ENCODE results near the gene IMPDH2.
A peak's percentile ranks its signal among the peaks of the same experiment; 100 is the strongest.

IMPDH2 gene

DNA sequence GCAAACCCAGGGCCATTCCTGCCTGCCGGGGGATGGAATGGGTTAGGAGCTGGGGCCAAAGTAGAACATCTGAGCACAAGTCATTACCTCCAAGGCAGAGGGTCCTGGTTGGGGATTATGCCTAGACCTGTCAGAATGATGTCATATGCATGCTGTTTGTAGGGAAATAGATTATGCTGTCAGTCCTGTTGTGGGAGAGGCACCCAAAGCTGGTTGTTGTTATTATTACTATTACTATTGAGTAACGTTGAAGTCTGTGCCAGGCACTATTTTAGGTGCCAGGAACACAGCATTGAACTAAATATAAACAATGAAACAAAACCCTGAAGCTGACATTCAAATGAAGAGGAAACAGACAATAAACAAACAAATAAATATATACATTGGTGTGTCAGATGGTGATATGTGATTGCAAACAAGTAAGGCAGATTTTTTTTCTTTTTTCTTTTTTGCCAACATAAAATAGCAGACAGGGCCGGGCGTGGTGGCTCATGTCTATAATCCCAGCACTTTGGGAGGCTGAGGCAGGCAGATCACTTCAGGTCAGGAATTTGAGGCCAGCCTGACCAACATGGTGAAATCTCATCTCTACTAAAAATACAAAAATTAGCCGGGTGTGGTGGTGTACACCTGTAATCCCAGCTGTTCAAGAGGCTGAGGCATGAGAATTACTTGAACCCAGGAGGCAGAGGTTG is 37.2 kb downstream of the IMPDH2 start:
- Mint-ChIP-seq H3K9me3 (no peaks in the 10 kb centered on the region), H3K27ac (peak overlapping the region; percentile 82), H3K4me3 (peak overlapping the region; percentile 92), H3K36me3 (peaks cover 22% of the 10 kb centered on the region), H3K4me1 (peaks cover 62% of the 10 kb centered on the region), H3K27me3 (no peaks in the 10 kb centered on the region)
- CTCF ChIA-PET: interaction anchor here (1.4 to 1.7 kb wide), 2 partner anchors 16 to 22 kb away, joined by 8 to 11 read pairs; partner anchors contain the start of gene WDR6
- no peak for DNase-seq

DNA sequence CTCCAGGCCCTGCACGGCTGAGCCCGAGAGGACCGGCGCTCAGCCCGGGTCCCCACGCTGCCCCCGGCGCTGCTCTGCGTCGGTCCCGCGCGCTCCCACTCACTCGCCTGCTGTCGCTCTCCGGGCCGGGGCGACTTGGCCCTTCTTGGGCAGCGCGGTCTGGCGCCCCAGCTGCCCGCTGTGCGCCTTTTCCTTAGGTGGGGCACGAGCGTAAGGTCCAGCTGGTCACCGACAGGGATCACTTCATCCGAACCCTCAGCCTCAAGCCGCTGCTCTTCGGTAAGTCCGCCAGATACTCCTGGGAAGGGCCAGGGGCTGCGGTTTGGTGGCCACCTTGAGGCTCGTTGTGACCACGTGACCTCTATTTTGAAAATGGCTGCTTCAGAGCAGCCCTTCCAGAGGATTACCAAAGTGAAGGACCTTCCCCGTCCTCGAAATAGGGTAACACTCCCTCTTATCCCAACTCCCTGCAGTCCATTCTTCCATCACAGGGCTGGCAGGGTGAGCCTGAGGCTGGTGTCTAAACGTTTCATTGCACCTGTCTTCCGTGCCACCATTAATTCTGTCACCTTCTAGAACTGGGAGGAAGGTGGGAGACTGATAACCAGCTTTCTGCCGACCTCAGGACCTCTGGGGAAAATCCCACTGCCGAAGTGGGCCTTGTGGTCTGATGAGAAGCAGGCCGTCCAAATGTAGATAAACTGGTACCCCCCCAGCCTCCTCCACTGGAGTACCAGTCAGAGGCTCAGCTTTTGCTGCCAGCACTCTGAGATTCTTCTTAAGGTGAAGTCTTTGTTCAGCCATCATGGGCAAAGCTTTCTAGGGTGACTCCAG is 38.3 kb downstream of the IMPDH2 start:
- peak; percentile 65 for DNase-seq
- no peaks in the 10 kb centered on the region for H3K27me3 Mint-ChIP-seq

GRCh38 chr3:48989796-48990635 is 39.2 kb downstream of the IMPDH2 start, which contains the start of gene P4HTM:
Gene P4HTM, plus strand, starts transcription at chr3:48990241. Its CDS starts 16 bp downstream, at chr3:48990257.
- H3K27me3 Mint-ChIP-seq: no peaks in the 10 kb centered on the region
- H3K4me1 Mint-ChIP-seq: peaks cover 59% of the 10 kb centered on the region
- peak; percentile 78 for DNase-seq
- CTCF ChIA-PET: interaction anchor here (1.1 to 4.3 kb wide), 6 partner anchors 17 to 169 kb away, joined by 3 to 46 read pairs (median 28); partner anchors contain the start of genes NDUFAF3, QRICH1 and WDR6
- H3K36me3 Mint-ChIP-seq: peaks cover 18% of the 10 kb centered on the region
- peak within 1 kb of the TSS; percentile 94 for H3K27ac Mint-ChIP-seq
- no peaks in the 10 kb centered on the region for H3K9me3 Mint-ChIP-seq
- peak within 1 kb of the TSS; percentile 92 for H3K4me3 Mint-ChIP-seq

More for the DNA sequence above, 38.3 kb downstream of the IMPDH2 start:
- peak overlapping the region; percentile 93 for H3K27ac Mint-ChIP-seq
- H3K4me3 Mint-ChIP-seq: peak overlapping the region; percentile 92
- no peaks in the 10 kb centered on the region for H3K9me3 Mint-ChIP-seq
- CTCF ChIA-PET: interaction anchor here (1.4 to 1.7 kb wide), 2 partner anchors 17 to 23 kb away, joined by 8 to 11 read pairs; partner anchors contain the start of gene WDR6
- H3K4me1 Mint-ChIP-seq: peaks cover 62% of the 10 kb centered on the region
- peaks cover 22% of the 10 kb centered on the region for H3K36me3 Mint-ChIP-seq

- Mint-ChIP-seq H3K27ac (peak overlapping the region; percentile 94), H3K4me3 (peak overlapping the region; percentile 91), H3K36me3 (peaks cover 17% of the 10 kb centered on the region), H3K27me3 (no peaks in the 10 kb centered on the region), H3K9me3 (no peaks in the 10 kb centered on the region), H3K4me1 (peaks cover 53% of the 10 kb centered on the region)
- DNase-seq: no peak
- CTCF ChIA-PET: interaction anchor here (1.1 to 4.3 kb wide), 7 partner anchors 11 to 169 kb away, joined by 3 to 46 read pairs (median 26); partner anchors contain the start of genes NDUFAF3, QRICH1 and WDR6
Observed at GRCh38 chr3:48989126-48989795, 39.9 kb downstream of the IMPDH2 start.

DNA sequence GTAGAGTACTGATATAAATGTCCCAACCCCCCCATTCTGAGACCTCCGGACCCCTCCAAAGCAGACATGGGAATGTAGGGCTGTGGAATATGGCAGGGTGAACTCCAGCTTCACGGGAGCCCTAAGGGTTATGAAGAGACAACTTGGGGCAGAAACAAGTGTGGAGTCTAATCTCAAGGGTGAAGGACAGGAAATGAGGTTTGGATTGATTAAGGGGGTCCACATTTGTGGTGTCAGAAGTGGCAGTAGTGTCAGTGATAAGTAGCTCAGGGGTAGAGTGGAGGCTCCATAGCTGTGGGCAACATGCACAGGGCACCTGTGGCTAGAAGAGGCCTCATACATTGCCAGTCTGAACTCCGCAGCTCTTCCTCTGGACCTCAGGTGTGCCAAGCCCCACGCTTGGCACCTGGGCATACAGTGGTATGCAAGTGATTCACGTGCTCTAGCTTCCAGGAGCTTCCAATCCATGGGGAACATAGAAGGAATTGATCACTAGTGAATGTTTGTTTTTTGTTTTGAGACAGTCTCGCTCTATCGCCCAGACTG is 43.3 kb downstream of the IMPDH2 start:
- DNase-seq: no peak
- CTCF ChIA-PET: interaction anchor here (0.7 to 4.3 kb wide), 4 partner anchors 13 to 34 kb away, joined by 3 to 41 read pairs (median 6); partner anchors contain the start of gene WDR6
- Mint-ChIP-seq H3K4me3 (no peak overlapping the region), H3K9me3 (no peaks in the 10 kb centered on the region), H3K36me3 (peaks cover 35% of the 10 kb centered on the region), H3K27ac (no peak overlapping the region), H3K4me1 (peaks cover 22% of the 10 kb centered on the region), H3K27me3 (no peaks in the 10 kb centered on the region)

GRCh38 chr3:48984663-48985062 is 44.5 kb downstream of the IMPDH2 start:
- H3K4me1 Mint-ChIP-seq: peaks cover 18% of the 10 kb centered on the region
- CTCF ChIA-PET: interaction anchor here (0.8 to 2.0 kb wide), 3 partner anchors 23 to 50 kb away, joined by 3 to 6 read pairs (median 5); partner anchors contain the start of gene WDR6

DNA sequence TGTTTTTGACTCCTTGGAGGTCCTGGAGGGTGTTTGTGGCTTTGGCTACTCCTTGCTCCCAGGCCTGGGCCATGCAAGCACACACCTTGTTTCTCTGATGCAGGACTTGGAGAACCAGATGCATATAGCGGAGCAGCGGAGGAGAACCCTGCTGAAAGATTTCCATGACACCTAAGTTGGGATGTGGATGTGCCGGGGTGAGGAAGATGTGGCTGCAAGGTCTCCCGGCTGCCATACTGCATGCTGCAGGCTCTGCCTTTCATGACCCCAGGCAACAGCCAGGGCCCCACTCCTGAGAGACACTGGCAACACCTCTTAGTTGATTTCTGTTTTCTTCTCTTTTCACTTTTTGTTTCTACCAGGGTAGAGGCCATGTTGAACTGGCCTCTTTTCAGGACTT is 46.1 kb downstream of the IMPDH2 start:
- peaks cover 48% of the 10 kb centered on the region for H3K36me3 Mint-ChIP-seq
- H3K9me3 Mint-ChIP-seq: no peaks in the 10 kb centered on the region
- DNase-seq: no peak
- CTCF ChIA-PET: interaction anchor here (0.6 kb wide), 1 partner anchor 25 kb away, joined by 4 read pairs; no protein-coding TSS in a partner anchor
- no peak overlapping the region for H3K4me3 Mint-ChIP-seq
- H3K27ac Mint-ChIP-seq: peak overlapping the region; percentile 45
- peaks cover 6% of the 10 kb centered on the region for H3K4me1 Mint-ChIP-seq
- H3K27me3 Mint-ChIP-seq: no peaks in the 10 kb centered on the region

More at GRCh38 chr3:48984663-48985062, 44.5 kb downstream of the IMPDH2 start:
- Mint-ChIP-seq H3K27ac (peak overlapping the region; percentile 2), H3K4me3 (no peak overlapping the region), H3K27me3 (no peaks in the 10 kb centered on the region), H3K36me3 (peaks cover 41% of the 10 kb centered on the region), H3K9me3 (no peaks in the 10 kb centered on the region)
- no peak for DNase-seq

DNA sequence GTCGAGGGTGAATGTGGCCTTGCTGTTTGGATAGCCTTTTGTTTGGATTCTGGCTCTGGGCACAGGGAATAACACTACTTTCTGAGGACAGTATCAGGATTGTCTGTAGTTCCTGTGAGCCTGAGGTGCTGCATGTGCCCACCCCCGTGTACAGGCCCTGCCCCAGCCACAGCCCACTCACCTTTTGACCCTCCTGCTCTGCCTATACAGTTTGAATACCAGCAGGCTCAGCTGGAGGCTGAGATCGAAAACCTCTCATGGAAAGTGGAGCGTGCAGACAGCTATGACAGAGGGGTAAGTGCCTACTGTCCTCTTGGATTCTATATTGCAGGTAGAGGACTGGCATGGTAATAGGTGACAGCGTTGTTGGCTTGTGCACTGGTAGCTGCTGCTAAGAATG is 46.5 kb downstream of the IMPDH2 start:
- peaks cover 2% of the 10 kb centered on the region for H3K4me1 Mint-ChIP-seq
- CTCF ChIA-PET: interaction anchor here (0.6 kb wide), 1 partner anchor 25 kb away, joined by 4 read pairs; no protein-coding TSS in a partner anchor
- no peaks in the 10 kb centered on the region for H3K27me3 Mint-ChIP-seq
- H3K9me3 Mint-ChIP-seq: no peaks in the 10 kb centered on the region
- no peak for DNase-seq
- H3K27ac Mint-ChIP-seq: no peak overlapping the region
- H3K36me3 Mint-ChIP-seq: peaks cover 48% of the 10 kb centered on the region
- H3K4me3 Mint-ChIP-seq: no peak overlapping the region

DNA sequence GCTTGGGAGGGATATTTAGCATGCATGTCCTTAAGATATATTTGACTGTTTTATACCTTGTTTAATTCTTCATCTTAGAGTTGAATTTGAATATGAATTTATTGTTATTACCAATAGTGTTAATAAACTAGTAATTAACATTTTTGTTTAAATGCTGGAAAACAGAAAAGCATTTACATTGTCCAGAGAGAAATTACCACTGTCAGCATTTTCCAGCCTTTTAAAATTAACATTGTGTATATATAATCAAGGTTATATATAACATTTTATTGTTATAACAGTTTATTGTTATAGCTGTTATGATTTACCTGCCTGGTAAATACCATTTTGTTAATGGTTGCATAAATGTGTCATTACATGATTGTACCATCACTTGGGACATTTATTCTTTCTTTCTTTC is 47.2 kb downstream of the IMPDH2 start:
- Mint-ChIP-seq H3K27ac (no peak overlapping the region), H3K36me3 (peaks cover 48% of the 10 kb centered on the region), H3K9me3 (no peaks in the 10 kb centered on the region), H3K4me1 (no peaks in the 10 kb centered on the region), H3K27me3 (no peaks in the 10 kb centered on the region), H3K4me3 (no peak overlapping the region)
- CTCF ChIA-PET: no interaction called here
- no peak for DNase-seq

DNA sequence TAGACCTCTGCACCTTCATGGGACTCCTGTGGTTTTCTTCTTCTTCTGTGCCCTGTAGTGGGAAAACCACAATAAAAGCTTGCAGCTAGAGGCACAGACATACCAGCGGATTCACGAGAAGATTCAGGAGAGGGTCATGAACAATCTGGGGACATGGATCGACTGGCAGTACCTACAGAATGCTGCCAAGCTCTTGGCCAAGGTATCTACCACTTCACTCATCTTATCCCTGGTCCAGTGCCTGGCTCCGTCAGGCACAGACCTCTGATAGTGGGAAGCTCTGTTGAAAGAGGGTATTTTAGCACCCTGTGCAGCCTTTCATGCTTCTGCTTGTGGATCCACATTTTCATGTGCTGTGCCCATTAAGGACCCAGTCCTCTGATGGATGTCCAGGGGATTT is 48.9 kb downstream of the IMPDH2 start:
- H3K9me3 Mint-ChIP-seq: no peaks in the 10 kb centered on the region
- peaks cover 55% of the 10 kb centered on the region for H3K36me3 Mint-ChIP-seq
- H3K27me3 Mint-ChIP-seq: no peaks in the 10 kb centered on the region
- H3K4me1 Mint-ChIP-seq: no peaks in the 10 kb centered on the region
- no peak for DNase-seq
- H3K27ac Mint-ChIP-seq: no peak overlapping the region
- CTCF ChIA-PET: interaction anchor here (1.3 kb wide), 1 partner anchor 589 kb away, joined by 3 read pairs; no protein-coding TSS in a partner anchor
- no peak overlapping the region for H3K4me3 Mint-ChIP-seq

DNA sequence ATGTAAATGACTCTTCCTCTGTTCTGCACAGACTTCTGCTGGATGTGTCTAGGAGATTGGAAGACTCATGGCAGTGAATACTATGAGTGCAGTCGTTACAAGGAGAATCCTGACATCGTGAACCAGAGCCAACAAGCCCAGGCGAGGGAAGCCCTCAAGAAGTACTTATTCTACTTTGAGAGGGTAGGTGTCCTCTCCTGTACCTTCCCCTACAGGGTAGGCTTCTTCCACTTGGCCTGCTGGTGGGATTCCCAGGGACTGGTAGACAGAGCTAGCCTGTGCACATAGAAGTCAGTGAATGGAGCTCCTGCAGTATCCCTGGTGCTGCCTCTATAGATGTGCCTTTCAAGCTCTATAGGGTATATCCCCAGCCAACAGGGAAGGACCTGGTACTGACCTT is 49.7 kb downstream of the IMPDH2 start:
- peaks cover 60% of the 10 kb centered on the region for H3K36me3 Mint-ChIP-seq
- CTCF ChIA-PET: no interaction called here
- H3K4me1 Mint-ChIP-seq: peaks cover 6% of the 10 kb centered on the region
- DNase-seq: no peak
- H3K27me3 Mint-ChIP-seq: no peaks in the 10 kb centered on the region
- H3K27ac Mint-ChIP-seq: no peak overlapping the region
- no peak overlapping the region for H3K4me3 Mint-ChIP-seq
- no peaks in the 10 kb centered on the region for H3K9me3 Mint-ChIP-seq
